ENCODE measurements around the gene STARD13. TPM values are rescaled to one million over a fixed set of nuclear protein-coding genes. Genes with fewer than 3 reads are reported as not detected.

The STARD13 gene
- total and polyA plus RNA-seq, 4 donors, result 2.7 to 15.3 (median 5.7) TPM

DNA sequence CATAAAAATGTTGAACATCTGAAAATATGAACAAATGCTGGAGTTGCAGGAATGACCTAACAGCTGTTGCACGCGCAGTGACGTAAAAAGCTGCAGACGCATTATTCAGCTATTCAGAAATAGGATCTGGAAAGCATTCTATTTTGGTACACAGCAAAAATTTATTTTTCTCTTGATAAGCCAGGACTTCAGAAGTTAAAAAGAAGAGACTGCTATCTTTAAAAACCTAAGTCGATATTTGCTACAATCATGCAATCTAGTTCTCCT is 36.9 kb upstream of the STARD13 start:
- Histone ChIP-seq H3K36me3 (ENCODE audit: control insufficient read depth in 4 of 4, insufficient read depth in 3 of 4, low read depth in 1 of 4, low read length in 3 of 4) (no peaks in the 10 kb centered on the region), H3K4me1 (ENCODE audit: control insufficient read depth in 4 of 4, insufficient read depth in 4 of 4, low read length in 3 of 4) (no peaks in the 10 kb centered on the region), H3K9me3 (ENCODE audit: control insufficient read depth in 4 of 4, low read length in 3 of 4) (no peaks in the 10 kb centered on the region), H3K9ac (ENCODE audit: low read depth in 1 of 2, low read length in 2 of 2) (no peak overlapping the region), H3K27me3 (ENCODE audit: control insufficient read depth in 4 of 4, insufficient read depth in 4 of 4, low read length in 3 of 4) (no peaks in the 10 kb centered on the region), H3K27ac (ENCODE audit: low read depth in 1 of 2, low read length in 2 of 2) (no peak overlapping the region), H3K4me3 (ENCODE audit: low read depth in 1 of 3, low read length in 3 of 3) (no peak overlapping the region)
- 86% methylated on average over 5 of the region's 5 CpGs for WGBS
- TF ChIP-seq EGR1 (IDR thresholded peaks at IDR 0.05; ENCODE audit: low read depth in 2 of 2), result no peak
- no peak for TF ChIP-seq NR2F2 (IDR thresholded peaks at IDR 0.05)
- TF ChIP-seq, protein P1, sequence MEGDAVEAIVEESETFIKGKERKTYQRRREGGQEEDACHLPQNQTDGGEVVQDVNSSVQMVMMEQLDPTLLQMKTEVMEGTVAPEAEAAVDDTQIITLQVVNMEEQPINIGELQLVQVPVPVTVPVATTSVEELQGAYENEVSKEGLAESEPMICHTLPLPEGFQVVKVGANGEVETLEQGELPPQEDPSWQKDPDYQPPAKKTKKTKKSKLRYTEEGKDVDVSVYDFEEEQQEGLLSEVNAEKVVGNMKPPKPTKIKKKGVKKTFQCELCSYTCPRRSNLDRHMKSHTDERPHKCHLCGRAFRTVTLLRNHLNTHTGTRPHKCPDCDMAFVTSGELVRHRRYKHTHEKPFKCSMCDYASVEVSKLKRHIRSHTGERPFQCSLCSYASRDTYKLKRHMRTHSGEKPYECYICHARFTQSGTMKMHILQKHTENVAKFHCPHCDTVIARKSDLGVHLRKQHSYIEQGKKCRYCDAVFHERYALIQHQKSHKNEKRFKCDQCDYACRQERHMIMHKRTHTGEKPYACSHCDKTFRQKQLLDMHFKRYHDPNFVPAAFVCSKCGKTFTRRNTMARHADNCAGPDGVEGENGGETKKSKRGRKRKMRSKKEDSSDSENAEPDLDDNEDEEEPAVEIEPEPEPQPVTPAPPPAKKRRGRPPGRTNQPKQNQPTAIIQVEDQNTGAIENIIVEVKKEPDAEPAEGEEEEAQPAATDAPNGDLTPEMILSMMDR (IDR thresholded peaks at IDR 0.05; ENCODE audit: low read depth, low read length, missing input control), result no peak
- TF ChIP-seq JUND (IDR thresholded peaks at IDR 0.05), result no peak
- DNase-seq (ENCODE audit: low spot score), result no peak

- Histone ChIP-seq H3K9me3 (ENCODE audit: control insufficient read depth in 4 of 4, low read length in 3 of 4) (no peaks in the 10 kb centered on the region), H3K27me3 (ENCODE audit: control insufficient read depth in 4 of 4, insufficient read depth in 4 of 4, low read length in 3 of 4) (no peaks in the 10 kb centered on the region), H3K9ac (ENCODE audit: low read depth in 1 of 2, low read length in 2 of 2) (peak overlapping the region in 1 of 2 donors; percentile 17), H3K4me3 (ENCODE audit: low read depth in 1 of 3, low read length in 3 of 3) (no peak overlapping the region), H3K27ac (ENCODE audit: low read depth in 1 of 2, low read length in 2 of 2) (no peak overlapping the region), H3K4me1 (ENCODE audit: control insufficient read depth in 4 of 4, insufficient read depth in 4 of 4, low read length in 3 of 4) (no peaks in the 10 kb centered on the region), H3K36me3 (ENCODE audit: control insufficient read depth in 4 of 4, insufficient read depth in 3 of 4, low read depth in 1 of 4, low read length in 3 of 4) (no peaks in the 10 kb centered on the region)
- WGBS, result 75% methylated on average over 11 of the region's 11 CpGs
- DNase-seq (ENCODE audit: low spot score), result no peak
- TF ChIP-seq, protein P2, sequence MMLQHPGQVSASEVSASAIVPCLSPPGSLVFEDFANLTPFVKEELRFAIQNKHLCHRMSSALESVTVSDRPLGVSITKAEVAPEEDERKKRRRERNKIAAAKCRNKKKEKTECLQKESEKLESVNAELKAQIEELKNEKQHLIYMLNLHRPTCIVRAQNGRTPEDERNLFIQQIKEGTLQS (IDR thresholded peaks at IDR 0.05), result no peak
- TF ChIP-seq RXRA (IDR thresholded peaks at IDR 0.05) (no peak), JUND (IDR thresholded peaks at IDR 0.05) (no peak), YY1 (IDR thresholded peaks at IDR 0.05) (no peak), FOXA1 (IDR thresholded peaks at IDR 0.05) (no peak), FOXA2 (IDR thresholded peaks at IDR 0.05) (no peak), HNF4G (IDR thresholded peaks at IDR 0.05) (no peak), HNF4A (conservative IDR thresholded peaks at IDR 0.05) (no peak), EGR1 (IDR thresholded peaks at IDR 0.05; ENCODE audit: low read depth in 2 of 2) (no peak), SP1 (IDR thresholded peaks at IDR 0.05) (no peak), TAF1 (conservative IDR thresholded peaks at IDR 0.05) (no peak), GABPA (IDR thresholded peaks at IDR 0.05 in 1 of 2, conservative IDR thresholded peaks at IDR 0.05 in 1 of 2) (no peak), REST (IDR thresholded peaks at IDR 0.05) (no peak)
- TF ChIP-seq, protein P1 (IDR thresholded peaks at IDR 0.05; ENCODE audit: low read depth, low read length, missing input control), result no peak
- TF ChIP-seq, protein P3, sequence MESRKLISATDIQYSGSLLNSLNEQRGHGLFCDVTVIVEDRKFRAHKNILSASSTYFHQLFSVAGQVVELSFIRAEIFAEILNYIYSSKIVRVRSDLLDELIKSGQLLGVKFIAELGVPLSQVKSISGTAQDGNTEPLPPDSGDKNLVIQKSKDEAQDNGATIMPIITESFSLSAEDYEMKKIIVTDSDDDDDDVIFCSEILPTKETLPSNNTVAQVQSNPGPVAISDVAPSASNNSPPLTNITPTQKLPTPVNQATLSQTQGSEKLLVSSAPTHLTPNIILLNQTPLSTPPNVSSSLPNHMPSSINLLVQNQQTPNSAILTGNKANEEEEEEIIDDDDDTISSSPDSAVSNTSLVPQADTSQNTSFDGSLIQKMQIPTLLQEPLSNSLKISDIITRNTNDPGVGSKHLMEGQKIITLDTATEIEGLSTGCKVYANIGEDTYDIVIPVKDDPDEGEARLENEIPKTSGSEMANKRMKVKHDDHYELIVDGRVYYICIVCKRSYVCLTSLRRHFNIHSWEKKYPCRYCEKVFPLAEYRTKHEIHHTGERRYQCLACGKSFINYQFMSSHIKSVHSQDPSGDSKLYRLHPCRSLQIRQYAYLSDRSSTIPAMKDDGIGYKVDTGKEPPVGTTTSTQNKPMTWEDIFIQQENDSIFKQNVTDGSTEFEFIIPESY (IDR thresholded peaks at IDR 0.05), result no peak
- TF ChIP-seq, protein P4, sequence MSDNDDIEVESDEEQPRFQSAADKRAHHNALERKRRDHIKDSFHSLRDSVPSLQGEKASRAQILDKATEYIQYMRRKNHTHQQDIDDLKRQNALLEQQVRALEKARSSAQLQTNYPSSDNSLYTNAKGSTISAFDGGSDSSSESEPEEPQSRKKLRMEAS (IDR thresholded peaks at IDR 0.05), result no peak
These were observed 36.4 kb upstream of the STARD13 start for GRCh38 chr13:33321686-33322542.

Data from liver (tissue), 9 donors.